HepG2 (cell line): Measurements from ENCODE around the gene TUBGCP6. TPM values are rescaled to one million over a fixed set of nuclear protein-coding genes. Genes with fewer than 3 reads are reported as not detected.

Experiments
- EP300 ChIP-seq, 3 experiments: sonication (generic) in 1 of 3; formaldehyde crosslinking in 1 of 3; IDR thresholded peaks; 2 replicates each; pipeline versions ENCODE4 v1.5.1 to v1.6.1; 2011 to 2020; ENCODE audit warnings: low read depth in 2 of 3, low read length in 2 of 3, borderline replicate concordance in 1 of 3, improper control_type of control experiment in 1 of 3, mild to moderate bottlenecking in 1 of 3, missing genetic modification reagents in 1 of 3, moderate library complexity in 1 of 3
- HDAC1 ChIP-seq: sonication (generic); formaldehyde crosslinking; IDR thresholded peaks from 2 replicates; pipeline ENCODE4 v1.5.1; 2020; ENCODE audit warnings: mild to moderate bottlenecking, missing genetic modification reagents
- MED13 ChIP-seq: sonication (generic); formaldehyde crosslinking; IDR thresholded peaks from 2 replicates; pipeline ENCODE4 v1.5.0; 2020; ENCODE audit warnings: missing genetic modification reagents
- MZF1 ChIP-seq: sonication (generic); formaldehyde crosslinking; IDR thresholded peaks from 2 replicates; pipeline ENCODE4 v1.8.1; 2023; ENCODE audit warnings: mild to moderate bottlenecking, missing genetic modification reagents, borderline replicate concordance
- NONO ChIP-seq, 2 experiments: fragments of 450-650 bp in 1 of 2; sonication (generic) in 1 of 2; formaldehyde crosslinking in 1 of 2; IDR thresholded peaks in 1 of 2; conservative IDR thresholded peaks in 1 of 2; 2 replicates each; pipeline versions ENCODE4 v1.6.1 to v1.8.0; 2017 to 2022; ENCODE audit warnings: mild to moderate bottlenecking in 1 of 2, missing genetic modification reagents in 1 of 2, moderate library complexity in 1 of 2
- NRL ChIP-seq: sonication (generic); formaldehyde crosslinking; IDR thresholded peaks from 2 replicates; pipeline ENCODE4 v1.5.0; 2020; ENCODE audit warnings: missing genetic modification reagents, mild to moderate bottlenecking, moderate library complexity, borderline replicate concordance
- RARA ChIP-seq: IDR thresholded peaks from 2 replicates; pipeline ENCODE4 v1.6.1; 2016; ENCODE audit warnings: missing genetic modification reagents, missing compliant biosample characterization
- REXO4 ChIP-seq: sonication (generic); formaldehyde crosslinking; IDR thresholded peaks from 2 replicates; pipeline ENCODE4 v1.8.0; 2022; ENCODE audit warnings: missing genetic modification reagents, mild to moderate bottlenecking, borderline replicate concordance
- SMAD3 ChIP-seq: sonication (generic); formaldehyde crosslinking; IDR thresholded peaks from 2 replicates; pipeline ENCODE4 v1.4.0; 2020; ENCODE audit warnings: missing genetic modification reagents
- WIZ ChIP-seq: sonication (generic); formaldehyde crosslinking; IDR thresholded peaks from 2 replicates; pipeline ENCODE4 v1.5.1; 2020; ENCODE audit warnings: mild to moderate bottlenecking, missing genetic modification reagents
- ZNF33A ChIP-seq: sonication (generic); formaldehyde crosslinking; IDR thresholded peaks from 2 replicates; pipeline ENCODE4 v1.5.1; 2020; ENCODE audit warnings: missing genetic modification reagents, mild to moderate bottlenecking, moderate library complexity, borderline replicate concordance
- ZNF572 ChIP-seq: sonication (generic); formaldehyde crosslinking; IDR thresholded peaks from 2 replicates; pipeline ENCODE4 v1.5.1; 2020; ENCODE audit warnings: mild to moderate bottlenecking, missing genetic modification reagents
- ZNF788 ChIP-seq: sonication (generic); formaldehyde crosslinking; IDR thresholded peaks from 2 replicates; pipeline ENCODE4 v1.5.0; 2020; ENCODE audit warnings: mild to moderate bottlenecking, missing genetic modification reagents, borderline replicate concordance
- polyA plus RNA-seq, 8 experiments: library from polyadenylated mRNA; depleted of rRNA in 3 of 8; stranded (reverse) in 7 of 8; unstranded in 1 of 8; fragments of >200 nt; fragmentation: Illumina TruSeq in 4 of 8; extraction: Trizol in 4 of 8; gene quantifications; 2 replicates each; pipeline versions ENCODE4 v1.2.1 to v1.2.3, GENCODE V29; 2011 to 2016; ENCODE audit warnings: low read depth in 4 of 8, missing spikeins in 1 of 8, mixed read lengths in 1 of 8; ENCODE audit not compliant: insufficient read depth in 1 of 8
- total RNA-seq, 5 experiments: library from RNA; depleted of rRNA; stranded (reverse); fragments of >200 nt; fragmentation: Illumina TruSeq; extraction: Trizol; gene quantifications; 2 replicates each; pipeline ENCODE4 v1.2.3, GENCODE V29; 2016; ENCODE audit warnings: low read depth in 1 of 5
- TF ChIP-seq, protein P1 (sequence below): fragments of 450-650 bp; IDR thresholded peaks from 2 replicates; pipeline ENCODE4 v1.6.1; 2017
- TF ChIP-seq, protein P2 (sequence below): sonication (generic); formaldehyde crosslinking; IDR thresholded peaks from 2 replicates; pipeline ENCODE4 v1.5.1; 2020; ENCODE audit warnings: mild to moderate bottlenecking, missing genetic modification reagents, borderline replicate concordance
- TF ChIP-seq, protein P3 (sequence below): sonication (generic); formaldehyde crosslinking; IDR thresholded peaks from 2 replicates; pipeline ENCODE4 v1.5.0; 2020; ENCODE audit warnings: mild to moderate bottlenecking, missing genetic modification reagents, borderline replicate concordance

The TUBGCP6 gene
- total and polyA plus RNA-seq, 2 of the 13 experiments (the other 11 are each of a cell fraction or from before 2014, with no cell fraction given), result 14.6 to 15.7 TPM

DNA sequence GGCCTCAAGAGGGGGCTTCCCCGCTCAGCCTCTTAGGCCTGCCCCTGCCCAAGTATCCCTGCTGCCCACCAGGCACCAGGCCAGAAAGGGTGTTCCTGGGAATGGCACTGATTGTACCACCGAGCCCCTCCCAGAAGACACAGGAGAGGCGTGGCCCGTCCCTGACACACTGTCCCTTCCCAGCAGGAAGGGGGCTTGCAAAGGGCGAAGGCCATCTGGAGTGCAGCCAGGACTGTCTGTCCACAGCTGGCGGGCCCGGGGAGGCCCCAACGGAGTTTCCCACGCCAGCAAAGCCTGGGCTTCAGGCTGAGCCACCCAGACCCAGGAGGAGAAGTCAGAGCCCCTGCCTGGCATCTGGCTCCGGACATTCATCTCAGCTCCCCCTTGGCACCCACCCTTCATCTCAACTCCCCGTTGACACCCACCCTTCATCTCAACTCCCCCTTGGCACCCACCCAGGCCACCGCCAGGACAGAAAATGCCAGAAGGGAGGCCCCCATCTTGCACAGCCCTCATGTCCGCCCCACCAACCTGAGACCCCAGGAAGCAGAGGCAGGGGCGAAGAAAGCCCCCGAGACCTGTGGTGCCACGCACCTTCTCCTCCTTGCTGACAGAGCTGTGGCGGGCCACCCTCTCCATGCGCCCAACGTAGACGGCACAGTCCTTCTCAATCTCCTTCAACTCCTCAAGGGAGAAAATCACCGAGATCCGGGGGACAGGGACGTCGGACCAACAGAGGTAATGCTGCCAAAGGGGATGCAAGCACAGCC, 19.4 kb downstream of the TUBGCP6 start (continued):
- TF ChIP-seq HDAC1 (CRISPR knock-in tag), result peak; percentile 56
- no peak for TF ChIP-seq ZNF33A (CRISPR knock-in tag)
- TF ChIP-seq SMAD3 (CRISPR knock-in tag), result no peak
- TF ChIP-seq, protein P1, sequence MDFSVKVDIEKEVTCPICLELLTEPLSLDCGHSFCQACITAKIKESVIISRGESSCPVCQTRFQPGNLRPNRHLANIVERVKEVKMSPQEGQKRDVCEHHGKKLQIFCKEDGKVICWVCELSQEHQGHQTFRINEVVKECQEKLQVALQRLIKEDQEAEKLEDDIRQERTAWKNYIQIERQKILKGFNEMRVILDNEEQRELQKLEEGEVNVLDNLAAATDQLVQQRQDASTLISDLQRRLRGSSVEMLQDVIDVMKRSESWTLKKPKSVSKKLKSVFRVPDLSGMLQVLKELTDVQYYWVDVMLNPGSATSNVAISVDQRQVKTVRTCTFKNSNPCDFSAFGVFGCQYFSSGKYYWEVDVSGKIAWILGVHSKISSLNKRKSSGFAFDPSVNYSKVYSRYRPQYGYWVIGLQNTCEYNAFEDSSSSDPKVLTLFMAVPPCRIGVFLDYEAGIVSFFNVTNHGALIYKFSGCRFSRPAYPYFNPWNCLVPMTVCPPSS, result no peak
- peak; percentile 46 for TF ChIP-seq RARA (CRISPR knock-in tag)
- no peak for TF ChIP-seq NRL (CRISPR knock-in tag)
- 0 out of 4 replicates have a peak, but pooled peaks of 1 of the 2 experiments have one; percentile 13 for TF ChIP-seq EP300 (IDR thresholded peaks at IDR 0.05; ENCODE audit: low read depth in 2 of 2, low read length in 2 of 2)
- no peak for TF ChIP-seq EP300 (CRISPR knock-in tag; IDR thresholded peaks at IDR 0.05; ENCODE audit: borderline replicate concordance)
- TF ChIP-seq ZNF788, result 0 out of 2 replicates have a peak, but pooled peaks have one; percentile 23
- TF ChIP-seq, protein P2, sequence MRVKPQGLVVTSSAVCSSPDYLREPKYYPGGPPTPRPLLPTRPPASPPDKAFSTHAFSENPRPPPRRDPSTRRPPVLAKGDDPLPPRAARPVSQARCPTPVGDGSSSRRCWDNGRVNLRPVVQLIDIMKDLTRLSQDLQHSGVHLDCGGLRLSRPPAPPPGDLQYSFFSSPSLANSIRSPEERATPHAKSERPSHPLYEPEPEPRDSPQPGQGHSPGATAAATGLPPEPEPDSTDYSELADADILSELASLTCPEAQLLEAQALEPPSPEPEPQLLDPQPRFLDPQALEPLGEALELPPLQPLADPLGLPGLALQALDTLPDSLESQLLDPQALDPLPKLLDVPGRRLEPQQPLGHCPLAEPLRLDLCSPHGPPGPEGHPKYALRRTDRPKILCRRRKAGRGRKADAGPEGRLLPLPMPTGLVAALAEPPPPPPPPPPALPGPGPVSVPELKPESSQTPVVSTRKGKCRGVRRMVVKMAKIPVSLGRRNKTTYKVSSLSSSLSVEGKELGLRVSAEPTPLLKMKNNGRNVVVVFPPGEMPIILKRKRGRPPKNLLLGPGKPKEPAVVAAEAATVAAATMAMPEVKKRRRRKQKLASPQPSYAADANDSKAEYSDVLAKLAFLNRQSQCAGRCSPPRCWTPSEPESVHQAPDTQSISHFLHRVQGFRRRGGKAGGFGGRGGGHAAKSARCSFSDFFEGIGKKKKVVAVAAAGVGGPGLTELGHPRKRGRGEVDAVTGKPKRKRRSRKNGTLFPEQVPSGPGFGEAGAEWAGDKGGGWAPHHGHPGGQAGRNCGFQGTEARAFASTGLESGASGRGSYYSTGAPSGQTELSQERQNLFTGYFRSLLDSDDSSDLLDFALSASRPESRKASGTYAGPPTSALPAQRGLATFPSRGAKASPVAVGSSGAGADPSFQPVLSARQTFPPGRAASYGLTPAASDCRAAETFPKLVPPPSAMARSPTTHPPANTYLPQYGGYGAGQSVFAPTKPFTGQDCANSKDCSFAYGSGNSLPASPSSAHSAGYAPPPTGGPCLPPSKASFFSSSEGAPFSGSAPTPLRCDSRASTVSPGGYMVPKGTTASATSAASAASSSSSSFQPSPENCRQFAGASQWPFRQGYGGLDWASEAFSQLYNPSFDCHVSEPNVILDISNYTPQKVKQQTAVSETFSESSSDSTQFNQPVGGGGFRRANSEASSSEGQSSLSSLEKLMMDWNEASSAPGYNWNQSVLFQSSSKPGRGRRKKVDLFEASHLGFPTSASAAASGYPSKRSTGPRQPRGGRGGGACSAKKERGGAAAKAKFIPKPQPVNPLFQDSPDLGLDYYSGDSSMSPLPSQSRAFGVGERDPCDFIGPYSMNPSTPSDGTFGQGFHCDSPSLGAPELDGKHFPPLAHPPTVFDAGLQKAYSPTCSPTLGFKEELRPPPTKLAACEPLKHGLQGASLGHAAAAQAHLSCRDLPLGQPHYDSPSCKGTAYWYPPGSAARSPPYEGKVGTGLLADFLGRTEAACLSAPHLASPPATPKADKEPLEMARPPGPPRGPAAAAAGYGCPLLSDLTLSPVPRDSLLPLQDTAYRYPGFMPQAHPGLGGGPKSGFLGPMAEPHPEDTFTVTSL (CRISPR knock-in tag), result no peak
- TF ChIP-seq MZF1 (CRISPR knock-in tag), result no peak
- no peak for TF ChIP-seq ZNF572 (CRISPR knock-in tag)
- TF ChIP-seq MED13 (CRISPR knock-in tag), result no peak
- TF ChIP-seq, protein P3, sequence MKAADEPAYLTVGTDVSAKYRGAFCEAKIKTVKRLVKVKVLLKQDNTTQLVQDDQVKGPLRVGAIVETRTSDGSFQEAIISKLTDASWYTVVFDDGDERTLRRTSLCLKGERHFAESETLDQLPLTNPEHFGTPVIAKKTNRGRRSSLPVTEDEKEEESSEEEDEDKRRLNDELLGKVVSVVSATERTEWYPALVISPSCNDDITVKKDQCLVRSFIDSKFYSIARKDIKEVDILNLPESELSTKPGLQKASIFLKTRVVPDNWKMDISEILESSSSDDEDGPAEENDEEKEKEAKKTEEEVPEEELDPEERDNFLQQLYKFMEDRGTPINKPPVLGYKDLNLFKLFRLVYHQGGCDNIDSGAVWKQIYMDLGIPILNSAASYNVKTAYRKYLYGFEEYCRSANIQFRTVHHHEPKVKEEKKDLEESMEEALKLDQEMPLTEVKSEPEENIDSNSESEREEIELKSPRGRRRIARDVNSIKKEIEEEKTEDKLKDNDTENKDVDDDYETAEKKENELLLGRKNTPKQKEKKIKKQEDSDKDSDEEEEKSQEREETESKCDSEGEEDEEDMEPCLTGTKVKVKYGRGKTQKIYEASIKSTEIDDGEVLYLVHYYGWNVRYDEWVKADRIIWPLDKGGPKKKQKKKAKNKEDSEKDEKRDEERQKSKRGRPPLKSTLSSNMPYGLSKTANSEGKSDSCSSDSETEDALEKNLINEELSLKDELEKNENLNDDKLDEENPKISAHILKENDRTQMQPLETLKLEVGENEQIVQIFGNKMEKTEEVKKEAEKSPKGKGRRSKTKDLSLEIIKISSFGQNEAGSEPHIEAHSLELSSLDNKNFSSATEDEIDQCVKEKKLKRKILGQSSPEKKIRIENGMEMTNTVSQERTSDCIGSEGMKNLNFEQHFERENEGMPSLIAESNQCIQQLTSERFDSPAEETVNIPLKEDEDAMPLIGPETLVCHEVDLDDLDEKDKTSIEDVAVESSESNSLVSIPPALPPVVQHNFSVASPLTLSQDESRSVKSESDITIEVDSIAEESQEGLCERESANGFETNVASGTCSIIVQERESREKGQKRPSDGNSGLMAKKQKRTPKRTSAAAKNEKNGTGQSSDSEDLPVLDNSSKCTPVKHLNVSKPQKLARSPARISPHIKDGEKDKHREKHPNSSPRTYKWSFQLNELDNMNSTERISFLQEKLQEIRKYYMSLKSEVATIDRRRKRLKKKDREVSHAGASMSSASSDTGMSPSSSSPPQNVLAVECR, result peak; percentile 64; the same call in 1 of the 2 replicates
- no peak for TF ChIP-seq WIZ (CRISPR knock-in tag)
- TF ChIP-seq REXO4 (CRISPR knock-in tag), result no peak
- TF ChIP-seq NONO (IDR thresholded peaks at IDR 0.05), result no peak
- TF ChIP-seq NONO (CRISPR knock-in tag; conservative IDR thresholded peaks at IDR 0.05), result 0 out of 2 replicates have a peak, but pooled peaks have one; percentile 16
